ENCODE measurements around the gene PF4V1. TPM values are rescaled to one million over a fixed set of nuclear protein-coding genes. Genes with fewer than 3 reads are reported as not detected.

Gene PF4V1
- total RNA-seq, 1 experiment from 2014 or later = not detected

- DNase-seq = no peak
- no peak overlapping the region for H3K4me3 Mint-ChIP-seq (ENCODE audit: low read depth, unreplicated experiment)
- no peak overlapping the region for H3K27ac Mint-ChIP-seq (ENCODE audit: unreplicated experiment)
- CTCF ChIA-PET = interaction anchor here (0.6 kb wide), 1 partner anchor 30 kb away, joined by 3 read pairs; no protein-coding TSS in a partner anchor
- H3K9me3 Mint-ChIP-seq (ENCODE audit: low read depth, unreplicated experiment) = no peaks in the 10 kb centered on the region
- no peak for TF ChIP-seq CTCF (IDR thresholded peaks at IDR 0.05; ENCODE audit: unreplicated experiment)
- BruUV-seq (replicated peaks) = no TSS peak
- intact Hi-C loops (cut with micrococcal nuclease; ENCODE audit: unreplicated experiment) = no loop called here
- no peaks in the 10 kb centered on the region for H3K36me3 Mint-ChIP-seq (ENCODE audit: insufficient read depth, unreplicated experiment)
- no peaks in the 10 kb centered on the region for H3K27me3 Mint-ChIP-seq (ENCODE audit: unreplicated experiment)
- no peaks in the 10 kb centered on the region for H3K4me1 Mint-ChIP-seq (ENCODE audit: low read depth, unreplicated experiment)
Observed at GRCh38 chr4:73850261-73850970, 2.7 kb upstream of the PF4V1 start.

GRCh38 chr4:73851293-73851692 lies 1.8 kb upstream of the PF4V1 start:
- Mint-ChIP-seq H3K27me3 (ENCODE audit: unreplicated experiment) (no peaks in the 10 kb centered on the region), H3K36me3 (ENCODE audit: insufficient read depth, unreplicated experiment) (no peaks in the 10 kb centered on the region), H3K4me3 (ENCODE audit: low read depth, unreplicated experiment) (no peak overlapping the region), H3K27ac (ENCODE audit: unreplicated experiment) (no peak overlapping the region), H3K4me1 (ENCODE audit: low read depth, unreplicated experiment) (no peaks in the 10 kb centered on the region), H3K9me3 (ENCODE audit: low read depth, unreplicated experiment) (no peaks in the 10 kb centered on the region)
- no TSS peak for BruUV-seq (replicated peaks)
- intact Hi-C loops (cut with micrococcal nuclease; ENCODE audit: unreplicated experiment) = no loop called here
- TF ChIP-seq CTCF (IDR thresholded peaks at IDR 0.05; ENCODE audit: unreplicated experiment) = no peak
- DNase-seq = no peak
- CTCF ChIA-PET = no interaction called here

GRCh38 chr4:73852771-73853170 lies 325 bp upstream of the PF4V1 start:
- Mint-ChIP-seq H3K9me3 (ENCODE audit: low read depth, unreplicated experiment) (no peaks in the 10 kb centered on the region), H3K27ac (ENCODE audit: unreplicated experiment) (no peak overlapping the region), H3K4me1 (ENCODE audit: low read depth, unreplicated experiment) (no peaks in the 10 kb centered on the region), H3K36me3 (ENCODE audit: insufficient read depth, unreplicated experiment) (no peaks in the 10 kb centered on the region), H3K4me3 (ENCODE audit: low read depth, unreplicated experiment) (no peak overlapping the region), H3K27me3 (ENCODE audit: unreplicated experiment) (no peaks in the 10 kb centered on the region)
- BruUV-seq (replicated peaks) = no TSS peak
- intact Hi-C loops (cut with micrococcal nuclease; ENCODE audit: unreplicated experiment) = no loop called here
- no peak for DNase-seq
- CTCF ChIA-PET = no interaction called here
- no peak for TF ChIP-seq CTCF (IDR thresholded peaks at IDR 0.05; ENCODE audit: unreplicated experiment)

GRCh38 chr4:73853718-73854473 lies 800 bp downstream of the PF4V1 start:
- Mint-ChIP-seq H3K27ac (ENCODE audit: unreplicated experiment) (no peak overlapping the region), H3K4me3 (ENCODE audit: low read depth, unreplicated experiment) (no peak overlapping the region), H3K4me1 (ENCODE audit: low read depth, unreplicated experiment) (no peaks in the 10 kb centered on the region), H3K9me3 (ENCODE audit: low read depth, unreplicated experiment) (no peaks in the 10 kb centered on the region), H3K36me3 (ENCODE audit: insufficient read depth, unreplicated experiment) (no peaks in the 10 kb centered on the region), H3K27me3 (ENCODE audit: unreplicated experiment) (no peaks in the 10 kb centered on the region)
- CTCF ChIA-PET = no interaction called here
- TF ChIP-seq CTCF (IDR thresholded peaks at IDR 0.05; ENCODE audit: unreplicated experiment) = no peak
- DNase-seq = no peak
- BruUV-seq (replicated peaks) = no TSS peak
- intact Hi-C loops (cut with micrococcal nuclease; ENCODE audit: unreplicated experiment) = no loop called here
